GM12878 (cell line): ENCODE data around the gene ELK3. TPM values are rescaled to one million over a fixed set of nuclear protein-coding genes. Genes with fewer than 3 reads are reported as not detected.

Source experiments
- ATF2 ChIP-seq: IDR thresholded peaks from 2 replicates; pipeline ENCODE4 v1.6.1; 2012; ENCODE audit warnings: low read length, inconsistent platforms
- ATF7 ChIP-seq: fragments of 450-650 bp; IDR thresholded peaks from 2 replicates; pipeline ENCODE4 v1.6.1; 2016; ENCODE audit warnings: low read depth, mild to moderate bottlenecking
- BCL11A ChIP-seq: IDR thresholded peaks from 2 replicates; pipeline ENCODE4 v1.6.1; 2011; ENCODE audit warnings: low read depth, low read length
- BHLHE40 ChIP-seq, 2 experiments: fragments of 450-650 bp in 1 of 2; IDR thresholded peaks; 2 replicates each; pipeline ENCODE4 v1.6.1; 2011 to 2017; ENCODE audit warnings: low read depth in 2 of 2, borderline replicate concordance in 1 of 2, improper control_type of control experiment in 1 of 2, low read length in 1 of 2, mild to moderate bottlenecking in 1 of 2
- CHD2 ChIP-seq: IDR thresholded peaks from 2 replicates; pipeline ENCODE4 v1.6.1; 2011; ENCODE audit warnings: low read depth, low read length, improper control_type of control experiment, borderline replicate concordance
- FOXM1 ChIP-seq: IDR thresholded peaks from 2 replicates; pipeline ENCODE4 v1.6.1; 2012; ENCODE audit warnings: low read depth, mild to moderate bottlenecking, inconsistent platforms, low read length, moderate library complexity
- HDGF ChIP-seq: fragments of 450-650 bp; IDR thresholded peaks from 2 replicates; pipeline ENCODE4 v1.6.1; 2016; ENCODE audit warnings: antibody characterized with exemption
- IKZF2 ChIP-seq, 2 experiments: fragments of 450-650 bp; IDR thresholded peaks; 2 replicates each; pipeline ENCODE4 v1.6.1; 2017; ENCODE audit warnings: mild to moderate bottlenecking in 2 of 2, moderate library complexity in 2 of 2
- KAT2A ChIP-seq: conservative IDR thresholded peaks from 2 replicates; pipeline ENCODE4 v1.6.1; 2011; ENCODE audit warnings: low read depth, low read length; ENCODE audit not compliant: control insufficient read depth
- MAX ChIP-seq: IDR thresholded peaks from 2 replicates; pipeline ENCODE4 v1.6.1; 2012; ENCODE audit warnings: low read depth, low read length, improper control_type of control experiment
- MTA3 ChIP-seq: IDR thresholded peaks from 2 replicates; pipeline ENCODE4 v1.6.1; 2012; ENCODE audit warnings: low read length, inconsistent platforms, borderline replicate concordance
- MXI1 ChIP-seq: fragments of 150-350 bp; IDR thresholded peaks from 2 replicates; pipeline ENCODE4 v1.6.1; 2011; ENCODE audit warnings: low read depth, mild to moderate bottlenecking, inconsistent platforms, low read length, improper control_type of control experiment
- MYB ChIP-seq: fragments of 150-350 bp; IDR thresholded peaks from 2 replicates; pipeline ENCODE4 v1.6.1; 2014; ENCODE audit warnings: mild to moderate bottlenecking, low read depth, low read length, borderline replicate concordance
- NFYA ChIP-seq: IDR thresholded peaks from 2 replicates; pipeline ENCODE4 v1.6.1; 2011; ENCODE audit warnings: low read depth, mild to moderate bottlenecking, low read length, improper control_type of control experiment, borderline replicate concordance
- PML ChIP-seq: IDR thresholded peaks from 2 replicates; pipeline ENCODE4 v1.6.1; 2012; ENCODE audit warnings: low read length, inconsistent platforms
- RB1 ChIP-seq: fragments of 450-650 bp; formaldehyde crosslinking; IDR thresholded peaks from 2 replicates; pipeline ENCODE4 v1.6.1; 2017; ENCODE audit warnings: mild to moderate bottlenecking, borderline replicate concordance
- SIN3A ChIP-seq: IDR thresholded peaks from 2 replicates; pipeline ENCODE4 v1.6.1; 2012; ENCODE audit warnings: low read depth, low read length, improper control_type of control experiment
- SMAD5 ChIP-seq: IDR thresholded peaks from 2 replicates; pipeline ENCODE4 v1.6.1; 2016; ENCODE audit warnings: antibody characterized with exemption, low read depth
- ZNF384 ChIP-seq: IDR thresholded peaks from 2 replicates; pipeline ENCODE4 v1.6.1; 2012; ENCODE audit warnings: low read depth, mild to moderate bottlenecking, low read length, improper control_type of control experiment, borderline replicate concordance
- polyA plus RNA-seq, 11 experiments: library from polyadenylated mRNA; depleted of rRNA in 4 of 11; unstranded in 6 of 11; stranded (reverse) in 5 of 11; fragments of >200 nt; fragmentation: Nextera tagmentation in 4 of 11; fragmentation: Illumina TruSeq in 1 of 11; extraction: Ambion mirVana in 4 of 11; extraction: Trizol in 1 of 11; gene quantifications; 1 replicate in 1 of 11; 2 replicates in 10 of 11; pipeline versions ENCODE4 v1.2.1 to v1.2.3, GENCODE V29; 2011 to 2016; ENCODE audit warnings: inconsistent platforms in 2 of 11, missing spikeins in 2 of 11, low read depth in 1 of 11
- total RNA-seq, 4 experiments: library from RNA; depleted of rRNA in 3 of 4; stranded (reverse); fragments of >200 nt in 3 of 4; fragmentation: Illumina TruSeq in 1 of 4; extraction: Trizol in 1 of 4; gene quantifications; 2 replicates each; pipeline versions ENCODE4 v1.2.1 to v1.2.3, GENCODE V29; 2013 to 2021
- TF ChIP-seq, protein P1 (sequence below): IDR thresholded peaks from 2 replicates; pipeline ENCODE4 v1.6.1; 2011; ENCODE audit warnings: low read depth, low read length, improper control_type of control experiment, borderline replicate concordance
- TF ChIP-seq, protein P2 (sequence below): fragments of 450-650 bp; IDR thresholded peaks from 2 replicates; pipeline ENCODE4 v1.6.1; 2018; ENCODE audit warnings: mild to moderate bottlenecking, low read depth, moderate library complexity; ENCODE audit not compliant: partially characterized antibody
- TF ChIP-seq, protein P3 (sequence below): fragments of 450-650 bp; IDR thresholded peaks from 2 replicates; pipeline ENCODE4 v1.6.1; 2016; ENCODE audit warnings: mild to moderate bottlenecking

ELK3 gene
- total and polyA plus RNA-seq, 10 of the 15 experiments (the other 5 are each of a cell fraction or from before 2014, with no cell fraction given), result 0.37 to 4.8 (median 0.88) TPM

- TF ChIP-seq ATF2 (peak; percentile 84), ZNF384 (peak; percentile 93), SMAD5 (no peak), MAX (no peak), SIN3A (no peak), NFYA (no peak), MTA3 (peak; percentile 86; the same call in 1 of the 2 replicates), RB1 (no peak), BCL11A (peak; percentile 96), HDGF (no peak), PML (no peak), ATF7 (peak; percentile 69), IKZF2 (IDR thresholded peaks at IDR 0.05) (peak; percentile 86 to 89), BHLHE40 (IDR thresholded peaks at IDR 0.05; ENCODE audit: borderline replicate concordance in 1 of 2, low read depth in 2 of 2, low read length in 1 of 2) (peak; percentile 63 to 86; a peak in 2 of 4 replicates), MYB (no peak), KAT2A (no peak), CHD2 (no peak), FOXM1 (peak; percentile 84), MXI1 (peak; percentile 63; the same call in 1 of the 2 replicates)
- TF ChIP-seq, protein P1, sequence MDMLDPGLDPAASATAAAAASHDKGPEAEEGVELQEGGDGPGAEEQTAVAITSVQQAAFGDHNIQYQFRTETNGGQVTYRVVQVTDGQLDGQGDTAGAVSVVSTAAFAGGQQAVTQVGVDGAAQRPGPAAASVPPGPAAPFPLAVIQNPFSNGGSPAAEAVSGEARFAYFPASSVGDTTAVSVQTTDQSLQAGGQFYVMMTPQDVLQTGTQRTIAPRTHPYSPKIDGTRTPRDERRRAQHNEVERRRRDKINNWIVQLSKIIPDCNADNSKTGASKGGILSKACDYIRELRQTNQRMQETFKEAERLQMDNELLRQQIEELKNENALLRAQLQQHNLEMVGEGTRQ, result no peak
- TF ChIP-seq, protein P2, sequence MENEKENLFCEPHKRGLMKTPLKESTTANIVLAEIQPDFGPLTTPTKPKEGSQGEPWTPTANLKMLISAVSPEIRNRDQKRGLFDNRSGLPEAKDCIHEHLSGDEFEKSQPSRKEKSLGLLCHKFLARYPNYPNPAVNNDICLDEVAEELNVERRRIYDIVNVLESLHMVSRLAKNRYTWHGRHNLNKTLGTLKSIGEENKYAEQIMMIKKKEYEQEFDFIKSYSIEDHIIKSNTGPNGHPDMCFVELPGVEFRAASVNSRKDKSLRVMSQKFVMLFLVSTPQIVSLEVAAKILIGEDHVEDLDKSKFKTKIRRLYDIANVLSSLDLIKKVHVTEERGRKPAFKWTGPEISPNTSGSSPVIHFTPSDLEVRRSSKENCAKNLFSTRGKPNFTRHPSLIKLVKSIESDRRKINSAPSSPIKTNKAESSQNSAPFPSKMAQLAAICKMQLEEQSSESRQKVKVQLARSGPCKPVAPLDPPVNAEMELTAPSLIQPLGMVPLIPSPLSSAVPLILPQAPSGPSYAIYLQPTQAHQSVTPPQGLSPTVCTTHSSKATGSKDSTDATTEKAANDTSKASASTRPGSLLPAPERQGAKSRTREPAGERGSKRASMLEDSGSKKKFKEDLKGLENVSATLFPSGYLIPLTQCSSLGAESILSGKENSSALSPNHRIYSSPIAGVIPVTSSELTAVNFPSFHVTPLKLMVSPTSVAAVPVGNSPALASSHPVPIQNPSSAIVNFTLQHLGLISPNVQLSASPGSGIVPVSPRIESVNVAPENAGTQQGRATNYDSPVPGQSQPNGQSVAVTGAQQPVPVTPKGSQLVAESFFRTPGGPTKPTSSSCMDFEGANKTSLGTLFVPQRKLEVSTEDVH, result no peak
- TF ChIP-seq, protein P3, sequence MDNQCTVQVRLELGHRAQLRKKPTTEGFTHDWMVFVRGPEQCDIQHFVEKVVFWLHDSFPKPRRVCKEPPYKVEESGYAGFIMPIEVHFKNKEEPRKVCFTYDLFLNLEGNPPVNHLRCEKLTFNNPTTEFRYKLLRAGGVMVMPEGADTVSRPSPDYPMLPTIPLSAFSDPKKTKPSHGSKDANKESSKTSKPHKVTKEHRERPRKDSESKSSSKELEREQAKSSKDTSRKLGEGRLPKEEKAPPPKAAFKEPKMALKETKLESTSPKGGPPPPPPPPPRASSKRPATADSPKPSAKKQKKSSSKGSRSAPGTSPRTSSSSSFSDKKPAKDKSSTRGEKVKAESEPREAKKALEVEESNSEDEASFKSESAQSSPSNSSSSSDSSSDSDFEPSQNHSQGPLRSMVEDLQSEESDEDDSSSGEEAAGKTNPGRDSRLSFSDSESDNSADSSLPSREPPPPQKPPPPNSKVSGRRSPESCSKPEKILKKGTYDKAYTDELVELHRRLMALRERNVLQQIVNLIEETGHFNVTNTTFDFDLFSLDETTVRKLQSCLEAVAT, result no peak
Measured at GRCh38 chr12:96194971-96195844, 1.0 kb downstream of the ELK3 start (continued).
